CMK (cell line): Measurements from ENCODE around the gene EIPR1.

Source experiments
- DNase-seq: peaks from one replicate; pipeline ENCODE4 v3.0.0-alpha.2; 2010; ENCODE audit warnings: low read depth

EIPR1 gene

GRCh38 chr2:3303583-3304406 lies 73.8 kb downstream of the EIPR1 start:
- DNase-seq: peak; percentile 32

GRCh38 chr2:3302751-3303582 lies 74.7 kb downstream of the EIPR1 start:
- no peak for DNase-seq

GRCh38 chr2:3302421-3302750 lies 75.2 kb downstream of the EIPR1 start:
- no peak for DNase-seq

GRCh38 chr2:3301001-3301400 lies 76.6 kb downstream of the EIPR1 start:
- no peak for DNase-seq

- DNase-seq: no peak
These were observed 77.2 kb downstream of the EIPR1 start for GRCh38 chr2:3300224-3300995.

GRCh38 chr2:3299703-3300102 lies 77.9 kb downstream of the EIPR1 start:
- DNase-seq: no peak

- no peak for DNase-seq
These were observed 78.5 kb downstream of the EIPR1 start for GRCh38 chr2:3299130-3299529.

GRCh38 chr2:3298191-3298590 lies 79.4 kb downstream of the EIPR1 start:
- no peak for DNase-seq

GRCh38 chr2:3297523-3297922 lies 80.1 kb downstream of the EIPR1 start:
- no peak for DNase-seq

- no peak for DNase-seq
These were observed 81.2 kb downstream of the EIPR1 start for GRCh38 chr2:3296182-3296972.

GRCh38 chr2:3294493-3294892 lies 83.1 kb downstream of the EIPR1 start:
- no peak for DNase-seq

- DNase-seq: no peak
These were observed 83.5 kb downstream of the EIPR1 start for GRCh38 chr2:3294069-3294468.

- DNase-seq: no peak
These were observed 84.4 kb downstream of the EIPR1 start for GRCh38 chr2:3293221-3293620.

- DNase-seq: no peak
These were observed 85.2 kb downstream of the EIPR1 start for GRCh38 chr2:3292416-3292815.

GRCh38 chr2:3291750-3292149 lies 85.9 kb downstream of the EIPR1 start:
- DNase-seq: no peak

- no peak for DNase-seq
These were observed 86.5 kb downstream of the EIPR1 start for GRCh38 chr2:3291113-3291512.

- DNase-seq: no peak
These were observed 87.0 kb downstream of the EIPR1 start for GRCh38 chr2:3290655-3291054.

- no peak for DNase-seq
These were observed 87.6 kb downstream of the EIPR1 start for GRCh38 chr2:3289971-3290370.

GRCh38 chr2:3289526-3289925 lies 88.1 kb downstream of the EIPR1 start:
- DNase-seq: no peak

GRCh38 chr2:3289171-3289515 lies 88.5 kb downstream of the EIPR1 start:
- DNase-seq: no peak

- DNase-seq: no peak
These were observed 89.0 kb downstream of the EIPR1 start for GRCh38 chr2:3288470-3289170.
